ENCODE results near the gene STOML1. TPM values are rescaled to one million over a fixed set of nuclear protein-coding genes. Genes with fewer than 3 reads are reported as not detected.
"Not testable (repeated sequence)": the region's sequence is repeated elsewhere in the genome, so short reads cannot be mapped to it uniquely, and the experiment has no call there.

The STOML1 gene
- total RNA-seq, 2 experiments from 2014 or later = 7.1 to 8.5 TPM

- H3K27ac Mint-ChIP-seq = no peak overlapping the region
Measured at GRCh38 chr15:73946046-73946721, 45.9 kb downstream of the STOML1 start.

GRCh38 chr15:73945130-73945508 lies 47.0 kb downstream of the STOML1 start:
- Mint-ChIP-seq H3K27me3 (no peaks in the 10 kb centered on the region), H3K36me3 (ENCODE audit: low read depth) (no peaks in the 10 kb centered on the region), H3K27ac (no peak overlapping the region), H3K4me3 (no peak overlapping the region), H3K9me3 (no peaks in the 10 kb centered on the region), H3K4me1 (peaks cover 23% of the 10 kb centered on the region)
- ChIA-PET POLR2A (no interaction called here), CTCF (interaction anchor here (3.0 kb wide), 1 partner anchor 17 kb away, joined by 12 read pairs; no protein-coding TSS in a partner anchor)
- no peak for DNase-seq

More at GRCh38 chr15:73946046-73946721, 45.9 kb downstream of the STOML1 start:
- ChIA-PET CTCF (interaction anchor here (0.6 to 1.0 kb wide), 2 partner anchors 14 to 293 kb away, joined by 3 read pairs; no protein-coding TSS in a partner anchor), POLR2A (no interaction called here)
- H3K4me1 Mint-ChIP-seq = peaks cover 25% of the 10 kb centered on the region
- DNase-seq = no peak
- no peaks in the 10 kb centered on the region for H3K9me3 Mint-ChIP-seq
- H3K27me3 Mint-ChIP-seq = no peaks in the 10 kb centered on the region
- no peak overlapping the region for H3K4me3 Mint-ChIP-seq
- no peaks in the 10 kb centered on the region for H3K36me3 Mint-ChIP-seq (ENCODE audit: low read depth)

- no peaks in the 10 kb centered on the region for H3K36me3 Mint-ChIP-seq (ENCODE audit: low read depth)
- CTCF ChIA-PET = interaction anchor here (1.9 to 3.0 kb wide), 2 partner anchors 17 to 71 kb away, joined by 5 to 12 read pairs; partner anchors contain the start of gene TBC1D21
- no peak overlapping the region for H3K27ac Mint-ChIP-seq
- no peak overlapping the region for H3K4me3 Mint-ChIP-seq
- peaks cover 23% of the 10 kb centered on the region for H3K4me1 Mint-ChIP-seq
- H3K9me3 Mint-ChIP-seq = no peaks in the 10 kb centered on the region
- H3K27me3 Mint-ChIP-seq = no peaks in the 10 kb centered on the region
- POLR2A ChIA-PET = no interaction called here
- DNase-seq = no peak
Measured at GRCh38 chr15:73944161-73945129, 47.6 kb downstream of the STOML1 start.

- Mint-ChIP-seq H3K27ac (no peak overlapping the region), H3K36me3 (ENCODE audit: low read depth) (no peaks in the 10 kb centered on the region), H3K27me3 (no peaks in the 10 kb centered on the region), H3K4me1 (peaks cover 23% of the 10 kb centered on the region), H3K4me3 (no peak overlapping the region), H3K9me3 (no peaks in the 10 kb centered on the region)
- DNase-seq = no peak
- ChIA-PET POLR2A (no interaction called here), CTCF (interaction anchor here (1.3 to 3.0 kb wide), 3 partner anchors 8 to 69 kb away, joined by 4 to 12 read pairs (median 5); partner anchors contain the start of gene TBC1D21)
Measured at GRCh38 chr15:73942751-73943270, 49.3 kb downstream of the STOML1 start.

- Mint-ChIP-seq H3K9me3 (no peaks in the 10 kb centered on the region), H3K36me3 (ENCODE audit: low read depth) (no peaks in the 10 kb centered on the region), H3K4me3 (no peak overlapping the region), H3K27me3 (no peaks in the 10 kb centered on the region), H3K4me1 (peaks cover 23% of the 10 kb centered on the region), H3K27ac (peak overlapping the region; percentile 14)
- ChIA-PET CTCF (interaction anchor here (1.3 to 3.0 kb wide), 4 partner anchors 9 to 68 kb away, joined by 4 to 12 read pairs (median 5); partner anchors contain the start of gene TBC1D21), POLR2A (interaction anchor here (1.2 to 2.3 kb wide), 2 partner anchors 13 to 14 kb away, joined by 4 to 10 read pairs; no protein-coding TSS in a partner anchor)
- peak; percentile 57 for DNase-seq
Measured at GRCh38 chr15:73941871-73942635, 50.0 kb downstream of the STOML1 start.

GRCh38 chr15:73941449-73941848 lies 50.6 kb downstream of the STOML1 start:
- Mint-ChIP-seq H3K27ac (no peak overlapping the region), H3K4me1 (peaks cover 21% of the 10 kb centered on the region), H3K36me3 (ENCODE audit: low read depth) (no peaks in the 10 kb centered on the region), H3K27me3 (no peaks in the 10 kb centered on the region), H3K9me3 (no peaks in the 10 kb centered on the region), H3K4me3 (no peak overlapping the region)
- ChIA-PET CTCF (interaction anchor here (1.2 to 2.9 kb wide), 3 partner anchors 10 to 31 kb away, joined by 4 to 10 read pairs (median 5); no protein-coding TSS in a partner anchor), POLR2A (interaction anchor here (1.2 to 2.3 kb wide), 3 partner anchors 12 to 18 kb away, joined by 3 to 10 read pairs (median 4); no protein-coding TSS in a partner anchor)
- no peak for DNase-seq

- peaks cover 19% of the 10 kb centered on the region for H3K4me1 Mint-ChIP-seq
- ChIA-PET POLR2A (interaction anchor here (0.6 to 2.3 kb wide), 4 partner anchors 12 to 291 kb away, joined by 3 to 10 read pairs (median 4); no protein-coding TSS in a partner anchor), CTCF (interaction anchor here (1.0 to 2.9 kb wide), 4 partner anchors 8 to 32 kb away, joined by 3 to 10 read pairs (median 4); no protein-coding TSS in a partner anchor)
Measured at GRCh38 chr15:73941044-73941443, 51.1 kb downstream of the STOML1 start.

GRCh38 chr15:73940061-73940981 lies 51.8 kb downstream of the STOML1 start:
- ChIA-PET POLR2A (interaction anchor here (0.6 to 2.3 kb wide), 5 partner anchors 11 to 290 kb away, joined by 3 to 10 read pairs (median 3); no protein-coding TSS in a partner anchor), CTCF (interaction anchor here (1.0 to 2.9 kb wide), 4 partner anchors 7 to 33 kb away, joined by 3 to 10 read pairs (median 4); no protein-coding TSS in a partner anchor)
- H3K27me3 Mint-ChIP-seq = no peaks in the 10 kb centered on the region
- H3K4me1 Mint-ChIP-seq = peaks cover 17% of the 10 kb centered on the region
- H3K36me3 Mint-ChIP-seq (ENCODE audit: low read depth) = no peaks in the 10 kb centered on the region
- no peaks in the 10 kb centered on the region for H3K9me3 Mint-ChIP-seq
- DNase-seq = no peak
- peak overlapping the region; percentile 1 for H3K27ac Mint-ChIP-seq
- H3K4me3 Mint-ChIP-seq = no peak overlapping the region

More at GRCh38 chr15:73941044-73941443, 51.1 kb downstream of the STOML1 start:
- Mint-ChIP-seq H3K27ac (no peak overlapping the region), H3K36me3 (ENCODE audit: low read depth) (no peaks in the 10 kb centered on the region), H3K9me3 (no peaks in the 10 kb centered on the region), H3K27me3 (no peaks in the 10 kb centered on the region), H3K4me3 (no peak overlapping the region)
- no peak for DNase-seq

- H3K4me3 Mint-ChIP-seq = no peak overlapping the region
- ChIA-PET POLR2A (no interaction called here), CTCF (interaction anchor here (2.9 kb wide), 1 partner anchor 11 kb away, joined by 10 read pairs; no protein-coding TSS in a partner anchor)
- peaks cover 27% of the 10 kb centered on the region for H3K4me1 Mint-ChIP-seq
- H3K27ac Mint-ChIP-seq = no peak overlapping the region
- DNase-seq = no peak
- H3K36me3 Mint-ChIP-seq (ENCODE audit: low read depth) = no peaks in the 10 kb centered on the region
- H3K9me3 Mint-ChIP-seq = no peaks in the 10 kb centered on the region
- no peaks in the 10 kb centered on the region for H3K27me3 Mint-ChIP-seq
Measured at GRCh38 chr15:73939138-73939537, 53.0 kb downstream of the STOML1 start.

GRCh38 chr15:73938516-73938915 lies 53.6 kb downstream of the STOML1 start:
- H3K4me1 Mint-ChIP-seq = peaks cover 29% of the 10 kb centered on the region
- not testable (repeated sequence) for DNase-seq; H3K27ac Mint-ChIP-seq; H3K36me3 Mint-ChIP-seq (ENCODE audit: low read depth); H3K4me3 Mint-ChIP-seq; H3K9me3 Mint-ChIP-seq; H3K27me3 Mint-ChIP-seq
- POLR2A ChIA-PET = interaction anchor here (1.0 kb wide), 1 partner anchor 11 kb away, joined by 3 read pairs; no protein-coding TSS in a partner anchor
- CTCF ChIA-PET = interaction anchor here (2.9 kb wide), 1 partner anchor 10 kb away, joined by 19 read pairs; no protein-coding TSS in a partner anchor

- Mint-ChIP-seq H3K27ac (no peak overlapping the region), H3K4me1 (peaks cover 27% of the 10 kb centered on the region), H3K27me3 (no peaks in the 10 kb centered on the region), H3K4me3 (no peak overlapping the region), H3K36me3 (ENCODE audit: low read depth) (no peaks in the 10 kb centered on the region), H3K9me3 (no peaks in the 10 kb centered on the region)
- POLR2A ChIA-PET = interaction anchor here (1.0 kb wide), 1 partner anchor 10 kb away, joined by 3 read pairs; no protein-coding TSS in a partner anchor
- CTCF ChIA-PET = interaction anchor here (1.1 to 2.9 kb wide), 2 partner anchors 10 to 35 kb away, joined by 3 to 19 read pairs; no protein-coding TSS in a partner anchor
- DNase-seq = no peak
Measured at GRCh38 chr15:73937726-73938125, 54.4 kb downstream of the STOML1 start.

All from activated CD4-positive, alpha-beta memory T cell treated with anti-CD3 and anti-CD28 coated beads, Interleukin-2, amount 10 ng/mL, durations not matched to agents 7 days and 5 days (primary cell).